Heart left ventricle (tissue), 16 donors: ENCODE data around the gene LGI1. TPM values are rescaled to one million over a fixed set of nuclear protein-coding genes. Genes with fewer than 3 reads are reported as not detected.

Source experiments
- ATAC-seq, 4 donors: fragments of 200-7000 bp; cut with Tn5 transposase; one replicate each; pipeline ENCODE4 v1.9.1; 2020 to 2022; ENCODE audit warnings: moderate library complexity in 4 of 4, mild to moderate bottlenecking in 3 of 4, moderate number of reproducible peaks in 1 of 4
- DNase-seq, 5 donors: peaks; one replicate each; pipeline ENCODE4 v3.0.0-alpha.2; 2020
- H3K27ac ChIP-seq, 12 donors: fragments of 200-600 bp; sonication (generic) in 4 of 12; one replicate each; pipeline versions ENCODE4 v1.5.0 to v1.8.0; 2016 to 2022; ENCODE audit warnings: mild to moderate bottlenecking in 2 of 12
- H3K27me3 ChIP-seq, 9 donors: fragments of 200-600 bp; sonication (generic) in 2 of 9; one replicate each; pipeline versions ENCODE4 v1.5.1 to v1.8.0; 2016 to 2022; ENCODE audit warnings: mild to moderate bottlenecking in 3 of 9
- H3K36me3 ChIP-seq, 9 donors: fragments of 200-600 bp; sonication (generic) in 2 of 9; one replicate each; pipeline versions ENCODE4 v1.5.0 to v1.8.0; 2018 to 2022; ENCODE audit warnings: mild to moderate bottlenecking in 2 of 9
- H3K4me1 ChIP-seq, 12 donors: fragments of 200-600 bp; sonication (generic) in 4 of 12; one replicate each; pipeline versions ENCODE4 v1.5.0 to v1.8.0; 2016 to 2022; ENCODE audit warnings: mild to moderate bottlenecking in 3 of 12
- H3K4me3 ChIP-seq, 12 donors: fragments of 200-600 bp; sonication (generic) in 4 of 12; one replicate each; pipeline versions ENCODE4 v1.5.0 to v1.8.0; 2017 to 2022; ENCODE audit warnings: mild to moderate bottlenecking in 9 of 12, moderate library complexity in 4 of 12
- H3K9me3 ChIP-seq, 12 donors: fragments of 200-600 bp; sonication (generic) in 4 of 12; one replicate each; pipeline versions ENCODE4 v1.5.0 to v1.8.0; 2016 to 2022; ENCODE audit warnings: mild to moderate bottlenecking in 1 of 12
- CTCF ChIP-seq, 12 donors: fragments of 200-600 bp; sonication (generic) in 4 of 12; IDR thresholded peaks; one replicate each; pipeline versions ENCODE4 v1.5.0 to v1.8.0; 2018 to 2022; ENCODE audit warnings: antibody characterized with exemption in 12 of 12, mild to moderate bottlenecking in 5 of 12
- POLR2A ChIP-seq, 2 donors: fragments of 450-650 bp; IDR thresholded peaks; one replicate each; pipeline ENCODE4 v1.6.1; 2017; ENCODE audit warnings: antibody characterized with exemption in 2 of 2, mild to moderate bottlenecking in 2 of 2, moderate library complexity in 2 of 2
- WGBS, 4 donors: extraction: QIAGEN DNeasy Blood & Tissue Kit in 2 of 4; methylation state at CpG; one replicate each; pipeline versions ENCODE4 v1.1.5 to v1.1.7; 2013 to 2018; 5-methylcytosine and 5-hydroxymethylcytosine counted together
- intact Hi-C, 10 donors: fragments of 100-400 bp; cut with DNase I; formaldehyde crosslinking; loops; one replicate each; pipeline versions ENCODE4 v1.11.1 to v1.14.2; 2022
- polyA plus RNA-seq, 2 donors: library from polyadenylated mRNA; stranded (reverse); fragments of 200-250 nt; gene quantifications; one replicate each; pipeline ENCODE4 v1.2.3, GENCODE V29; 2013
- total RNA-seq, 9 donors: library from RNA; depleted of rRNA in 2 of 9; stranded (reverse); fragments of >200 nt in 2 of 9; fragmentation: NEBNext Ultra II Directional in 3 of 9; extraction: Animal tissue kit (Norgen Biotek cat#: 25700) in 3 of 9; gene quantifications; one replicate each; pipeline versions ENCODE4 v1.1.0 to v1.2.4, GENCODE V29; 2016 to 2023
- donor health status: ischemic (EF 13 %, LVEDD 7.1; RV severe dilation, severe dysfunction).
- donor health status: healthy with polysubstance abuse.
- donor health status: DM: no; HTN: yes; CAD: no.
- donor health status: DM: no; HTN: no; CAD: no.
- donor health status: ischemic (EF 25% LVEDD 6.9; RV normal size, moderate dysfunction).
- donor health status: ischemic (EF 25% LVEDD 5.7; RV mildly dilated, moderate dysfunction).
- donor health status: healthy.
- donor health status: DM: yes; HTN: yes; CAD: no.
- donor health status: ischemic (EF 35%, LVEDD 5.7; RV mildly dilated, moderate dysfunction).
- donor health status: nonischemic (EF 11% LVEDD 7.7; RV severe dilation, severe dysfunction).
- donor health status: DM: yes; HTN: yes; CAD: no.
- donor health status: PGD.
- donor health status: ischemic (EF 29% LVEDD 5.4; RV normal size, mild dysfunction).
- donor health status: nonischemic (EF 23%, LVEDD 6.1; RV moderate dilation, normal function).

The LGI1 gene
- total and polyA plus RNA-seq, 11 donors, result 0.30 to 0.57 (median 0.52) TPM; not detected in 8

- no peak overlapping the region for H3K27ac ChIP-seq
- no peaks in the 10 kb centered on the region for H3K9me3 ChIP-seq
- intact Hi-C loops, result no loop called here
- no peak for ATAC-seq
- H3K36me3 ChIP-seq, result no peaks in the 10 kb centered on the region
- DNase-seq, result no peak
- 80 to 86% (median 83%) methylated on average over 5 of the region's 5 CpGs for WGBS, 4 donors
- peaks cover 0 to 6% (median 0%) of the 10 kb centered on the region in 12 donors for H3K4me1 ChIP-seq
- TF ChIP-seq CTCF (IDR thresholded peaks at IDR 0.05) (no peak), POLR2A (IDR thresholded peaks at IDR 0.05) (no peak)
- no peaks in the 10 kb centered on the region for H3K27me3 ChIP-seq
- no peak overlapping the region for H3K4me3 ChIP-seq
These were observed 42.4 kb upstream of the LGI1 start for GRCh38 chr10:93715345-93715744.

GRCh38 chr10:93716766-93717165 is 41.0 kb upstream of the LGI1 start:
- ATAC-seq, result no peak
- no peak overlapping the region for H3K4me3 ChIP-seq
- H3K36me3 ChIP-seq, result no peaks in the 10 kb centered on the region
- H3K27me3 ChIP-seq, result no peaks in the 10 kb centered on the region
- intact Hi-C loops, result no loop called here
- 15 to 29% (median 26%) methylated on average over 1 of the region's 1 CpG for WGBS, 4 donors
- no peak overlapping the region for H3K27ac ChIP-seq
- H3K9me3 ChIP-seq, result no peaks in the 10 kb centered on the region
- TF ChIP-seq POLR2A (IDR thresholded peaks at IDR 0.05), result no peak
- TF ChIP-seq CTCF (IDR thresholded peaks at IDR 0.05), result no peak
- DNase-seq, result no peak
- H3K4me1 ChIP-seq, result peaks cover 0 to 6% (median 0%) of the 10 kb centered on the region in 12 donors

GRCh38 chr10:93718937-93719725 is 38.6 kb upstream of the LGI1 start:
- WGBS, 4 donors, result 52 to 57% (median 53%) methylated on average over 8 of the region's 8 CpGs
- DNase-seq, result no peak

GRCh38 chr10:93719901-93720300 is 37.8 kb upstream of the LGI1 start:
- Histone ChIP-seq H3K27me3 (peaks cover 0 to 6% (median 0%) of the 10 kb centered on the region in 9 donors), H3K4me1 (peaks cover 0 to 6% (median 0%) of the 10 kb centered on the region in 12 donors), H3K27ac (no peak overlapping the region), H3K36me3 (no peaks in the 10 kb centered on the region), H3K9me3 (no peaks in the 10 kb centered on the region), H3K4me3 (no peak overlapping the region)
- intact Hi-C loops, result no loop called here
- TF ChIP-seq CTCF (IDR thresholded peaks at IDR 0.05) (no peak), POLR2A (IDR thresholded peaks at IDR 0.05) (no peak)
- 44 to 72% (median 60%) methylated on average over 3 of the region's 3 CpGs for WGBS, 4 donors
- DNase-seq, result no peak
- no peak for ATAC-seq

More at GRCh38 chr10:93718937-93719725, 38.6 kb upstream of the LGI1 start:
- H3K4me3 ChIP-seq, result no peak overlapping the region
- H3K27me3 ChIP-seq, result no peaks in the 10 kb centered on the region
- ATAC-seq, result no peak
- no peak overlapping the region for H3K27ac ChIP-seq
- intact Hi-C loops, result no loop called here
- H3K9me3 ChIP-seq, result no peaks in the 10 kb centered on the region
- peaks cover 0 to 6% (median 0%) of the 10 kb centered on the region in 12 donors for H3K4me1 ChIP-seq
- no peaks in the 10 kb centered on the region for H3K36me3 ChIP-seq
- no peak for TF ChIP-seq CTCF (IDR thresholded peaks at IDR 0.05)
